ENCODE data around the gene COG5.

- no peak for TF ChIP-seq GATA2 (IDR thresholded peaks at IDR 0.05; ENCODE audit: low read depth, low read length)
- no peak for TF ChIP-seq GATA3 (IDR thresholded peaks at IDR 0.05; ENCODE audit: low read depth, low read length)
These were observed 398.4 kb downstream of the COG5 start for GRCh38 chr7:107165341-107165740.
